Measurements from ENCODE around the gene FZD4. TPM values are rescaled to one million over a fixed set of nuclear protein-coding genes. Genes with fewer than 3 reads are reported as not detected.

FZD4 gene
- total and polyA plus RNA-seq, 7 donors, result 0.60 to 45.7 (median 22.9) TPM

- Histone ChIP-seq H3K4me1 (peaks cover 0 to 77% (median 53%) of the 10 kb centered on the region in 4 donors), H3K36me3 (no peaks in the 10 kb centered on the region), H3K27ac (peak overlapping the region in 2 of 4 donors; percentile 46 to 53), H3K4me3 (no peak overlapping the region), H3K27me3 (no peaks in the 10 kb centered on the region), H3K9me3 (no peaks in the 10 kb centered on the region)
- DNase-seq, result no peak
- WGBS, 2 donors, result 58 to 72% methylated on average over 7 of the region's 7 CpGs
- TF ChIP-seq EP300 (IDR thresholded peaks at IDR 0.05) (no peak), POLR2AphosphoS5 (IDR thresholded peaks at IDR 0.05) (no peak), CTCF (IDR thresholded peaks at IDR 0.05) (no peak), POLR2A (IDR thresholded peaks at IDR 0.05) (no peak)
- intact Hi-C loops (cut with DNase I), result loop anchor here (10.0 kb wide), 1 partner anchor 491 kb away; no protein-coding TSS in a partner anchor
Observed at GRCh38 chr11:86933891-86934581, 21.2 kb downstream of the FZD4 start.

GRCh38 chr11:86932924-86933875, 22.0 kb downstream of the FZD4 start:
- Histone ChIP-seq H3K4me3 (no peak overlapping the region), H3K4me1 (peaks cover 0 to 69% (median 46%) of the 10 kb centered on the region in 4 donors), H3K9me3 (no peaks in the 10 kb centered on the region), H3K27me3 (no peaks in the 10 kb centered on the region), H3K36me3 (no peaks in the 10 kb centered on the region), H3K27ac (peak overlapping the region in 3 of 4 donors; percentile 21 to 39 (median 29))
- TF ChIP-seq POLR2AphosphoS5 (IDR thresholded peaks at IDR 0.05), result no peak
- TF ChIP-seq CTCF (IDR thresholded peaks at IDR 0.05), result no peak
- TF ChIP-seq EP300 (IDR thresholded peaks at IDR 0.05), result no peak
- WGBS, 2 donors, result 70 to 84% methylated on average over 11 of the region's 11 CpGs
- intact Hi-C loops (cut with DNase I), result loop anchor here (10.0 kb wide), 1 partner anchor 492 kb away; no protein-coding TSS in a partner anchor
- DNase-seq, result no peak

GRCh38 chr11:86932259-86932585, 23.0 kb downstream of the FZD4 start:
- Histone ChIP-seq H3K27me3 (no peaks in the 10 kb centered on the region), H3K4me3 (no peak overlapping the region), H3K4me1 (peaks cover 0 to 59% (median 39%) of the 10 kb centered on the region in 4 donors), H3K9me3 (no peaks in the 10 kb centered on the region), H3K27ac (peak overlapping the region; percentile 21 to 39 (median 26)), H3K36me3 (no peaks in the 10 kb centered on the region)
- 42 to 62% methylated on average over 1 of the region's 1 CpG for WGBS, 2 donors
- intact Hi-C loops (cut with DNase I), result loop anchor here (10.0 kb wide), 1 partner anchor 493 kb away; no protein-coding TSS in a partner anchor
- TF ChIP-seq POLR2A (IDR thresholded peaks at IDR 0.05), result no peak
- no peak for TF ChIP-seq EP300 (IDR thresholded peaks at IDR 0.05)
- no peak for TF ChIP-seq POLR2AphosphoS5 (IDR thresholded peaks at IDR 0.05)
- DNase-seq, result no peak

GRCh38 chr11:86931548-86932258, 23.5 kb downstream of the FZD4 start:
- H3K9me3 ChIP-seq, result no peaks in the 10 kb centered on the region
- DNase-seq, result no peak
- H3K4me1 ChIP-seq, result peaks cover 0 to 54% (median 37%) of the 10 kb centered on the region in 4 donors
- peak overlapping the region; percentile 21 to 39 (median 26) for H3K27ac ChIP-seq
- TF ChIP-seq EP300 (IDR thresholded peaks at IDR 0.05) (no peak), CTCF (IDR thresholded peaks at IDR 0.05) (no peak), POLR2A (IDR thresholded peaks at IDR 0.05) (no peak), POLR2AphosphoS5 (IDR thresholded peaks at IDR 0.05) (no peak)
- no peak overlapping the region for H3K4me3 ChIP-seq
- intact Hi-C loops (cut with DNase I), result loop anchor here (10.0 kb wide), 1 partner anchor 493 kb away; no protein-coding TSS in a partner anchor
- no peaks in the 10 kb centered on the region for H3K36me3 ChIP-seq
- H3K27me3 ChIP-seq, result no peaks in the 10 kb centered on the region
- WGBS, 2 donors, result 46 to 50% methylated on average over 8 of the region's 8 CpGs

All from sigmoid colon (tissue), 7 donors.